Renal cortical epithelial cell (primary cell): Measurements from ENCODE around the gene PACSIN1. TPM values are rescaled to one million over a fixed set of nuclear protein-coding genes. Genes with fewer than 3 reads are reported as not detected.

Experiments used
- DNase-seq: peaks from one replicate; pipeline ENCODE4 v3.0.0-alpha.2; 2011; ENCODE audit warnings: low read depth
- total RNA-seq: library from RNA; depleted of rRNA; stranded (reverse); fragments of >200 nt; gene quantifications from 2 replicates; pipeline ENCODE4 v1.2.3, GENCODE V29; 2014

Gene PACSIN1
- total RNA-seq, 1 donor from 2014 or later: under 0.01 TPM

DNA sequence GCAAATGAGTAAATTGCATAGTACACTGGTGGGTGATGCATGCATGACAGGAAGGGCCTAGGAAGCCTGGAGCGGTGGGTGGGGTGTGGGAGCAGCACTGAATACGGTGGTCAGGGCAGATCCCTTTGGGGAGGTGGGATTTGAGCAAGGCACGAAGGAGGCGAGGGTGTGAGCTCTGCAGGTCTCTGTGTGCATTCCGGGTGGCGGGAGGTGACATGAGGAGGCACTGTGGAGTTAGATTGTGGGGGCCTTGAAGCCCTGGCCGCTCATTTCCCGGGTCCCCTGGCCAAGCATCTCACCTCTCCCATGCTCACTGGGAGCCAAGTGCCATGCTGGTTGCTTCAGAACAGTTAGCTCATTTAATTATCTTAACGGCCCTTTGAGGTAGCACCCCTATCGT is 96.5 kb downstream of the PACSIN1 start:
- no peak for DNase-seq

DNA sequence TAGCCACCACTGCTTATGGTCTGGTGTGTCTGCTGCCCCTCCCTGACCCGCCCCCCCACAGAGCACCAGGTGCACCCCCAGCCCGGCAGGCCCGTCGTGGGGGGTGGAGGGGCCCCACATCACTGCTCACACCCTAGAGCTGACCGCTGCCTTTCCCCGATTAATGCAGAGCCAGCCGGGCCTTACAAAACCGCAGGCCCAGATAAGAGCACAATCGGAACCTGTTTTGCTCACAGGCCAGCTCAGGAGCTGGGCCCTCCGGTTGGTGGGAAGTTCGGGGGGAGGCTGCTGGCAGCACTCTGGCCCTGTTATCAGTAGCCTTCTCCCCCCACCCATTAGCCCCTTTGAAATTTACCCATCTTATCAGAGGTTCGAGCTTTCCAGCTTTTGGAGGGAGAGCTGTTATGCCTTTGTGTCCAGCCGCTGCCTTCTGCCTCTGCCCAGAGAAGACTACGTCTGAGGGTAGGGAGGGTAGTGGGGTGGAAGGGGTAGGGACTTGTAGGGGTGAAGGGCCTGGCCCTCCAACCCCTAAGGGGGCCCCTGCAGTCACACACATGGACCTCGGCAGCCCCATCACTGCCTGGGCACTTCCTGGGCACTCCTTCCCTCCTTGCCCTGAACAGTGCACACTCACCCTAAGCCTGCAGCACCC is 97.1 kb downstream of the PACSIN1 start:
- no peak for DNase-seq

DNA sequence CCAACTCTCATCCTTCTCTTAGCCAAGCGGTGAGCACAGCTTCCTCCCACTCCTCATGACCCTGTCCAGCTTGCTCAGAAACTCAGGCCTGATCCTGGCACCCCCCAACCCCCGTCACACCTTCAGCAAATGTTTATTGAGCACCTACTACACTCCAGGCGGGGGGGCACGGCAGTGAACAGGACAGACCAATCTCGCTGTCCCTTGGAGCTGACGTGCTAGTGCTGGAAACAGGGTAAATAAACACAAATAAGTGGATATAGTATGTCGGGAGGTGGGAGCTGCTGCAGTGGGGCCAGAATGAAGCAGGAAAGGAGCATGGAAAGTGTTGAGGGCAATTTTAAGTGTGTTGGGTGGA is 97.6 kb downstream of the PACSIN1 start:
- DNase-seq: no peak

DNA sequence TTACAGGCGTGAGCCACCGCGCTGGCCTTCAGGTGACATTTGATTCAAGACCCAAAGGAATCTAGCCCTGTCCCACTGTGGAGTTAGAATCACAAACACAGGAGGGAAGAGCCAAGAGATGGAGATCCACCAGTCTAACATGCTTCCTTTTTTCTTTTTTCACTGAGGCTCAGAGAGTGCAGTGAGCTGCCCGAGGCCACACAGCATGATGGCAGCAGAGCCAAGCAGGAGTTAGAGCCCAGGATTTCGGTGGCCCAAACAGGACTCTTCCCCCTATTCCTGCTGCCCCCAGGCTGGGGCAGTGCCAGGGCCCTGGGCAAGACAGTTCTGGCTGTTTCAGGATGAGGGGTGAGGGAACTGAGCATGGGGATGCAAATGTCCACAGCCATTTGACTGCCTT is 98.3 kb downstream of the PACSIN1 start:
- no peak for DNase-seq

DNA sequence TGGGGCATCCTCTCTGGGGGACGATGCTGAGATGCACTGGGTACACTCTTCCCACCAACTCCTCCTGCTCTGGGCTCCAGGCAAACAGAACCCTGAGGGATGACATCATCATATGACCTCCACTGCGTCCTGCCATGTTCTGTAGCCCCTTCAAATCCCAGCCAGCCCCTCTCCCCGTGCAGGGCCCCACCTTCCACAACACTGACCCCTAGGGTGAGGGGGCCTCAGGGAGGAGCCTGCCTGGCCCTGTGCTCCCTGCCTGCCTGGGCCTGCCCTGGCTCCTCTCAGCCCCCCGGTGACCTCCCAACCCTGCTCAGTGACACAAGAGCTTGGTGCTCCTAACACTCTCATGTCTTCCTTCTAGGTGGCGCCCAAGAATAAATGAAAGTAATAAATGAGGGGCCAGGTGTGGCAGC is 99.9 kb downstream of the PACSIN1 start:
- DNase-seq: no peak

DNA sequence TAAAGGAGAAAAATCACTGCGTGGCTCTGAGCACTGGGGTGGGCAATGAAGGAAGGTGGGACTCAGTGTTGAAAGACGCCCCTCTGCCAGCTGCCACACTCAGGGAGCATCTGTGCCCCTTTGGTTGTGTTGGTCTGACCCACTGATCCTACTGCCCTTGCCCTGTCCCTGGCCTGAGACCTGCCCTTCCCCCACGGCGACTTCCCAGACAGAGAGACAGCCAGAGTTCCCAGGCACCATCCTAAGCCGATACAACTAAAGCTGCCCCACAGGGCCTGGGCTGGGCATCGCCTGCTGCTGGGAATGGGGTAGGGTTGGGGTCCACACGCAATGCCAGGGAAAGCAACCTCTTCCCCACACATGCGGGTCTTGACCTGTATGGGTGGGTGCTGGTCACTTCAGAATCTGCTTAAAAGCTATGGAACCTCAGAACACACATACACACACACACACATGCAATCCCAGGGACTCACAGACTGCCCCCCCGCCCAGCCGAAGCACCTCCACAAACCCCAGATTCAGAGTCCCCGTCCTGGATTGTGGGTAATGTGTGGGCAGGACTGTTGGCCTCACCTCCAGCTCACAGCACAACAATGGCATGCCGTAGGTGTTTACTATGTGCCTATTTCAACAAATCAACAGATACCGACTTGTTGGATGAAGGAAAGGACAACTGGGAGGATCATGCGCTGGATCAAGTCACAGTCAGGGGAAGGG is 101.1 kb downstream of the PACSIN1 start:
- no peak for DNase-seq

DNA sequence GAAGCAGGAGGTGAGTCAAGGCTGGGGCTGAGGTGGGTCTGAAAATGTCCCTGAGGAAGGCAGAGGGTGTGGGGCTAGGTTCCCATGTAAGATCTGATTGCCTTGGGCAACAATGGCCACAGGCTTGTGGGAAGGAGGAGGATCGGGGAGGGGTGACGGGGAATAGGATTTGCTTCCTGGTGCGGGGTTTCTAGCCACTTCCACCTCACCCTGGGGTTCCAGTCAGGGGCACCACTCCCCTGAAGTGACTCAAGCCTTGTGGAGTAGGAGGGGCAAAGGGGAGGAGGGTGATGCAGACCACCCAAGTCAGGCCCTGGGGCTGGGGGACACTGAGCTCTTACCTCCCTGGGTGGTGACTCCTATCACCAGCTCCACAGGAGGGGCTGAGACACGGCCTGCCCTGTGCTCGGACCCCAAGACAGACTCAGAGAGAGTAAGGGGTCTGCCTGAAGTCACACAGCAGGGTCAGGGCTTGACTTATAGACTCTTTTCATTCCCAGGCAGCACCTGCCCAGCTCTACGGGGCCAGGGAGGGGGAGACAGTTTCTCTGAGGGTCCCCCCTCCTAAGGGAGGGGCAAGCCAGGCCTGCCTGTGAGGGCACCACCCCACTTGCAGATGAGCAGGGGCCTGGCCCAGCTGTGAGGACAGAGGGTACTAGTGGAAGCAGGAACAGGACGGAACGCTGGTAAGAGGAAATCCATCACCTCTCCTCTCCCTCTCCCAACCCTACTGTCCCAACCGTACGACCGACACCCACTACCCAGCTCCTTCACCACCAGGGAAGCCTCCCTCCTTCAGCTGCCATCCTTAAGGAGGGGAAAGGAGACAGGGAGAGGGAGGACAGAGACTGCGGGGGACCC is 102.7 kb downstream of the PACSIN1 start:
- DNase-seq: no peak

DNA sequence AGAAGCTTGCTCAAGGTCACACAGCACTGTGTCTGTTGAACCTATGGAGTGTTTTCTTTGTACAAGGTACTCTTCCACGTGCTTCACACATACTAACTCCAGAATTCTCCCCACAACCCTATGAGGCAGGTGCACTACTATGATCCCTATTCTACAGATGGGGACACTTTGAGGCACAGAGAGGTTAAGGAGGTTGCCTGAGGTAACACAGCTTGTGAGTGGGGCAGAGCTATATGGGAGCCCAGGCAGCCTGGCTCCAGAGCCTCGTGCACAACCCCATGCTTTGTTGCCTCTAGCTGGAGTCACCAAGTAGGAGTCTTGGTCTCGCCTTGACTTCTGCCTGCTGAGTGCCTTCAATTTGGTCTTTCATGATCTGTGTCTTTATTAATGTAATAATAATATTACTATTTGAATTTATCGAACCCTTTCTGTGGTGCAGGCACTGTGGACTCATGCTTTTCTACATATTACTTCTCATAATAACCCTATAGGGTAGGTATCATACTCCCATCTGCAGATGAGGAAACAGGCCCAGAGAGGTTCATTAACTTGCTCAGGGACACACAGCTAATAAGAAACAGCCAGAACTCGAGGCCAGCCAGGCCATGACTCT is 103.6 kb downstream of the PACSIN1 start:
- no peak for DNase-seq

DNA sequence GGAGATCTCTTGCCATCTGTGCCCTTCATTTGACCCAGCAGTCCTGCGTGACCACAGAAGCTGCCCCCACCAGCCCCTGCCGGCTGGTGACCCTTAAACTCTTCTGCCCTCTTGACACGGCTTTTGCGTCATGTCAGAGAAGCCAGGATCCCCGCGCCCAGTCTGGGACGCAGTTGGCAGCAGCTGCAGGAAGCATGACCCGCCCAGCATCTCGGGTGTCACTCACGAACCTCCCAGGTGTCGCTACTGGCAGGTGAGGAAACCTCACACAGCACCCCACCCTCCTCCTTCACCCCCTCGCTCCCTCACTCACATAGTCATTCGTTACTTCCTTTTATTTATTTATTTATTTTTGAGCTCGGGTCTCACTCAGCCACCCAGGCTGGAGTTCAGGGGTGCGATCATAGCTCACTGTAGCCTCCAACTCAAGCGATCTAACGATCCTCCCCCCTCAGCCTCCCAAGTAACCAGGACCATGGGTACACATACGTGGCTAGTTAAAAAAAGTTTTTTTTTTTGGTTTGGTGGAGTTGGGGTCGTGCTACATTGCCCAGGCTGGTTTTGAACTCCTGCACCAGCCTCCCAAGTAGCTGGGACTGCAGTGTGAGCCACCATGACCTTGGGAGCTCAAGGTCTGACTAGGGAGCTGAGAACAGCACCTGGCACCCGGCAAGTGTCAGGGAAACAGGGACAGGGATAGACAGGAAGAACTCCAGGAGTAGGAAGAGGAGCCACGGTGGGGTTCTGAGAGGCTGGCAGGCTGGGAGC is 104.4 kb downstream of the PACSIN1 start:
- no peak for DNase-seq

DNA sequence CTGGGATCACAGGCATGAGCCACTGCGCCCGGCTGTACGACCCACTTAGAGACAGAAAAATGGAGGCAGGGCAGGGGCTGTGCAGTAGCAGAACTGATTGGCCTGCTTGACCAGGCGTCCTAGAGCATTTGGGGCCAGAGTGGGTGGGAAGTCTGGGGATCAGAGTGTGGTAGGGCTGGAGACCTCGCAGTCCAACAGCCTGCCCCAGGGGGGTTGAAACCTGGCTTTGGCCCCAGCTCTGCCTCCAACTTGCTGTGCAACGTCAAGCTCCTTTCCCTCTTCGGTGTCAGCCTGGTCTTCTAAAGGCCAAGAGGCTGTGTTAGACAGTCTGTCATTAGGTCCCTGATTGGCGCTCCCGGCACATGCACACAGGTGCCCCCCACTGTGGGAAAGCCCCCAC is 105.5 kb downstream of the PACSIN1 start:
- no peak for DNase-seq

DNA sequence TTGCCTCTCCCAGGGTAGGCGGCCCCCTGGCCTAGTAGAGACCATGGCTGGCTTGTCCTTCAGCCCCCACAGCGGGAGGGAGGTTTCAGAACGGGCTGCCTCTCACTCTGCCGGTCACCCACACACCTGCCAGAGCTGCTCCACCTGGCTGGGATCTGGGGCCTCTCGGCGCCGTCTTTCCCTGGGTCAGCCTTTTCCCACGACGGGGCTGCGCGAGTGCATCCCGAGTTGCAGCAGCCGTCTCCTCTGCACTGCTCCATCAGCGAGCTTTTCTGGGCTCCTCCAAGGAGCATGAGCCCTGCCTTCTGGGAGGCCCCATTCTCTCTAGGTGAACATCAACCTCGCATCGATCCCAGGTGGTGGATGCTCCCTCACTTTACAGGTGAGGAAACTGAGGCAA is 106.1 kb downstream of the PACSIN1 start:
- DNase-seq: no peak

DNA sequence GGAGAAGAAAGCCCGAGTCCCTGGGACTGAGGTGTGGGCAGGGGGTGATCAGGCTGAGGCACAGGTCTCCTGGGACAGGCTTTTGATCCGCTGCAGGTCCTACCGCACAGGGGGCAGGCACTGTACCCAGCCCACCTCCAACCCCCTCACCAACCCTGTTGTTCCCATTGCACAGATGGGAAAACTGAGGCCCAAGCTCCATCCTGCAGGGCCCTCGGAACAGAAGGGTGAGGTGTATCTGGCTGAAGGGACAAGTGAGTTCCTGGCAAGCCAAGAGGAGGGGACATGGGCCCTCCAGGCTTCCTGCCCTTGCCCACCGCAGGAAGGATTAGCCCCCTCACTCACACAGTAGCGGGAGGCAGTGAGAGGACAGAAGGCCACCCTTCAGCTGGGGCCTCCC is 106.7 kb downstream of the PACSIN1 start:
- no peak for DNase-seq

DNA sequence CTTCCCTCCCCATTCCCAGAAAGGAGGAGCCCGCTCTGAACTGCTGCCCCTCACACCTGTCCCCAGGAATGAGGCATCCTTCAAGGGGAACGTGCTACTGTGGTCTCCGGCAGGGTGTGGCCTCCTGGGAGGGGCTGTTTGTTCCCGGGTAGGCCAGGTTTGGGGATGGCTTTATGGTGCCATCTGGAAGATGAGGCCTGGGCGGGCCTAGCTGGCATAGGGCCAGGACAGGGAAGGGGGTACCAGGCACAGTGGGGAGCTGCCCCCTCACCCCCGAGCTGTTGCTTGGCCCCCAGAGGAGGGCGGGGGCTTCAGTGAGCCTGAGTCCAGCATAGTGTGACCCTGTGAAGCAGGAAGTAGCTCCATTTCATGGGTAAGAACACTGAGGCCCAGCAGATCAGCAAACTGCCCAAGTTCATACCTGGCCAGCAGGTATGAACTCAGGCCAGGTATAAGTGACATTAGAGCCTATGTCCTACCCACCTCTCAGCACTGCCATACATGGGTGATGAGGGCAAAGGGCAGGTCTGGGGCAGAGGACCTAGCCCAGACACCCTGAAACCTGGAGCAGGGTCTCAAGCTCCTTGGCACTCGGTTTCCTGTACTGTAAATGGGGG is 107.8 kb downstream of the PACSIN1 start:
- no peak for DNase-seq

DNA sequence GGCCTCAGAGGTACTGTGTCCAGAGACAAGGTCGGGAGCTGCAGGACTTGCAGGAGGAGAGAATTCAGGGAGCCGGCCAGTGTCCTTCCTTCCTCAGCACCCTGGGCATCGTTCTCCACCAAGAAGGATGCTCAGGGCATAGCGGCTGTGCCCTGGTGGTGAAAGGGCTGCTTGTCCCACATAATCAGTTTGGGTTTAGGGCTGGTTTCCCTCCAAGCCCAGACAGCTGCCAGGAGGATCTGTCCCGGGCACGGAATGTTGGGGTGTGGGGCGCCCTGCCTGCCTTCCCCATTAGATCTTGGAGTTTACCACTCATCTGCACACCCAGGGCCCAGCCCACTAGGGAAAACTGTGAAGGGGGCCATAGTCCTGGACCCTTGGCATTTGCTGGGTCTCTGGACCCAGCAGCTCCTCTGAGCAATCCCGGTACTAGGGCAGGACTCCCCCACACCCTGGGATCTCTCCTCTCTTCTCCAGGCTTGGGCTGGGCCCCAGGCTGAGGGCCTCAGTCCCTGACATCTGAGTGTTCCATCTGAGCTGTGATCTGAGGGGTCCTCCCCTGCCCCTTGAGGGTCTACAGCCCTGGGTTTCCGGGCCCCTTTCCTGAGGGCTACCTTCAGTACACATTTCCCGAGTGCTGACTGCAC is 108.9 kb downstream of the PACSIN1 start:
- no peak for DNase-seq

DNA sequence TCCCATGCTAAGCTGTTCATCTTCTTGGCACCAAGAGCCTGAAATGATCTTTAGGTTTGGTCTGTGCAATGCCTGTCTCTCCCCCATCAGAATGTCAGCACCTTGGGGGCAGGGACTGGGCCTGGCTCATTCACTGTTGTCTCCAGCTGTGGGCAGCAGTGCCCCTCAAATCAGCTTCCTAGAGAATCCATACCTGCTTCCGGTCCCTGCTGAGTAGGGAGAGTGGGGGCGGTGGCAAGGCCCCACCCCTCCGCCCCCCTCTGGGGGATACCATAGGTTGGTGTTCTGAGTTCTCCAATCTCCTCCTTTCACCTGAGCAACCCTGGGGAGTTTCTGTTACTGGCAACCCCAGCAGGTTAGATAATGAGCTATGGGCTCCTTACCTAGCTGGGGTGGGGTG is 109.5 kb downstream of the PACSIN1 start:
- DNase-seq: no peak

DNA sequence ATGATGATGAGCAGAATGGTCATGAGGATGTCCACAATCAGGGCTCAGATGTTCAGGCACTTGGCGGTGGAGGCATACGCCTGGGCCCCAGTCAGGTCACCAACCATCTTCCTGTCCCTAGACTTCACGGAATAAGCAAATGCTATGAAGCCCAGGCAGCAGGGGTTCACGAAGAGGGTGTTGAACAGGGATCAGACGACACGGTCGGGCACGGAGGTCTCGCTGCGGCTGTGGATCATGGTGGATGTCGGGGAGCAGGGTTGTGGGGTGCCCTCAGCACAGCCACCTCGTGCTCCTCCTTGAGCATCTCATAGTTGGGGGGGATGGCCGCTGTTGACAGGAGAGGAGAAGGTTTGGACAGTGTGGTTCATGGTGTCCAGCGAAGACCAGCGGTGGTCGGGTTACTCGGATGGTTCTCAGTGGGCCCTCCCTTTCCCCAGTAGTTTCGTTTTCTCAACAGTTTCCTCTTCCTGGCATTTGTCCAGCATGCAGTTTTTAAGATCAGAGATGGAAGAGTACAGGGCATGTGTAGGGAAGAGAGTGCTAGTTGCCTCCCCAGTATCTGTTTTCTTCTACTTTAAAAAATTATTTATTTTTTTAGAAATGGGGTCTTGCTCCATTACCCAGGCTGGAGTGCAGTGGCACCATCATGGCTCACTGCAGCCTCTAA is 110.5 kb downstream of the PACSIN1 start:
- DNase-seq: no peak

DNA sequence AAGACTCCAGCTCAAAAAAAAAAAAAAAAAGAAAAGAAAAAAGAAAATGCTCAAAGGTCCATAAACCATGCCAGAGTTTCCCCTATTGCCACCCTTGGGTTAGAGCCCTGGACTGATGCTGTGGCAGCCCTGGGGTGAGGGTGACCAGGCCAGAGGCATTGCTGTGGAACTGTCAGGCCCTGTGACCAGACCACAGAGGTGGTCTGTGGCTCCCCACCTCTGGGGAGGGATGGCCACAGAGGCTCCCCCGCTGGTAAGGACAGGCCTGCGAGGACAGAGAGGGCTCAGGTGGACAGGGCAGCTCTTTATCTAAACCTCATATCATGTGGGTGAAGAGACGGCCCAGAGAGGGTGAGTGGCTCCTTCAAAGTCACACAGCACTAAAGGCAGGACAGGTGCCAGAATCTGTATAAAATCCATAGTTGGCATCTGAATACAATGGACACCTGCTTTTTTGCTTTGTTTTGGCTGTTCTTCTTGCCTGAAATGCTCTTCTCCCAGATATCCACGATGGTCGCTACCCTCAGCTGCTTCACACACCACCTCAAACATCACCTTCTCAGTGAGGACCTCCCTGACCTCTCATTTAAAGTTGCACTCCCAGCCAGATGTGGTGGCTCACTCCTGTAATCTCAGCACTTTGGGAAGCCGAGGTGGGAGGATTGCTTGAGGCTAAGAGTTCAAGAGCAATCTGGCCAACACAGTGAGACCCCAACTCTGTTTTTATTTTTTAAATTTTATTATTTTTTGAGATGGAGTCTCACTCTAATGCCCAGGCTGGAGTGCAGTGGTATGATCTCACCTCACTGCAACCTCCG is 112.8 kb downstream of the PACSIN1 start:
- DNase-seq: no peak

DNA sequence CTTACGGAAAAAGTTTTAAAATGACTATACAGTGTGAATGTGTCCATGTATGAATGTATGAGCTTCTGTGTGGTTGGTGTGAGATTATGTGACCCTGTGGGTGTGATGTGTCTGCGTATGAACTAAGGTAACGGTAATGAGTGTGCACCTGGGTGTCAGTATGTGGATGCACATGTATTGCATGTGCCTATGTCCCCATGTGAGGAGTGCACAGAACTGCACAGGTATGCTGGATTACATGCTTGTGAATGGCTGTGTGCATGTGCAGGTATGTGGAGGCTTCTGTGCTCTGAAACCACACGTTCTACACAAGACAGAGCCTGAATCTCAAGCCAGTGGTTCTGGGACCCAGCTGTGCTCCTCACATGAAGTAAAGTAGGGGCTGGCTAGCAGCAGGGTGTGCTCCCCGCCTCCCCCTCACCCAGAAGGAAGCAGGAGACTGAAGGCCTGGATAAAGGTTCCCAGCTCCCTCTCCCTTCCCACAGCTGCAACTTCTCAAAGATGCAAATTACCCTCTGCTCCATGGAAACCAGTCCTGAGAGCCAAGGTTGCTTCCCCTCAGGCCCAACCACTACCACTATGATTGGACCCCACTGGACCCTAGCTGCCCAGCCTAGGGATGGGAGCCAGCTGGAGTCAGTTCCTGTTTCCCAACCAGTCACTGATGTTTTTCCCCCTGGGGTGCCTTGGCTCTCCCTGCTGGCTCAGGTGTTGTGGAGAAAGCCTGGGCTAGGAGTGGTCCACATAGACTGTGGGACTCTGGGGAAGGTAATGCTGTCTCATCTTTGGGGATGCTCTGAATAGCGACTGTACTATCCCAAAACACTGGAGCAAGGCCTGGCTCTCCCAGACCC is 115.1 kb downstream of the PACSIN1 start:
- no peak for DNase-seq
